Endothelial cell of umbilical vein (primary cell): ENCODE measurements around the gene WDR45. TPM values are rescaled to one million over a fixed set of nuclear protein-coding genes. Genes with fewer than 3 reads are reported as not detected.

ENCODE experiments used
- BruUV-seq: library from RNA; stranded (reverse); fragments of 400-500 nt; replicated peaks from 2 replicates; lab custom pipeline; 2021; lab: Mats Ljungman, UMichigan
- CTCF ChIA-PET: fragments of 300-600, 350-600 bp; sonication (Branson Sonifier 250); formaldehyde crosslinking; loops from one replicate; lab custom pipeline; 2021; ENCODE audit warnings: antibody characterized with exemption, inconsistent platforms; lab: Charles Lee
- POLR2A ChIA-PET: fragments of 300-600, 350-600 bp; sonication (Branson Sonifier 250); formaldehyde crosslinking; loops from one replicate; lab custom pipeline; 2021; ENCODE audit warnings: antibody characterized with exemption, inconsistent platforms; lab: Charles Lee
- DNase-seq: peaks from one replicate; pipeline ENCODE4 v3.0.0-alpha.2; 2011; ENCODE audit warnings: low read depth, low spot score
- FAIRE-seq: peaks from 2 replicates; lab custom pipeline; 2011; peaks lifted over from hg19 to GRCh38; lab: Jason Lieb, UNC
- H2AFZ ChIP-seq: 2 replicates; pipeline ENCODE4 v1.6.0; 2012; ENCODE audit warnings: low read depth, low read length, control low read depth, inconsistent platforms
- H3K27ac ChIP-seq: 2 replicates; pipeline ENCODE4 v1.5.1; 2011; ENCODE audit warnings: low read depth, mild to moderate bottlenecking, control low read depth, low read length, moderate library complexity; ENCODE audit not compliant: insufficient read depth
- H3K27me3 ChIP-seq, 2 experiments: 2 replicates each; pipeline versions ENCODE4 v1.6.0 to v1.6.1; 2011; ENCODE audit warnings: low read length in 2 of 2, mixed read lengths in 1 of 2; ENCODE audit not compliant: control insufficient read depth in 2 of 2, insufficient read depth in 2 of 2
- H3K36me3 ChIP-seq, 2 experiments: 2 replicates in 1 of 2; 3 replicates in 1 of 2; pipeline ENCODE4 v1.5.1; 2011; ENCODE audit warnings: low read length in 2 of 2, mild to moderate bottlenecking in 1 of 2, moderate library complexity in 1 of 2; ENCODE audit not compliant: control insufficient read depth in 2 of 2, insufficient read depth in 2 of 2; ENCODE audit errors: extremely low read depth in 1 of 2
- H3K4me1 ChIP-seq: 3 replicates; pipeline ENCODE4 v1.5.1; 2011; ENCODE audit warnings: mild to moderate bottlenecking, low read length; ENCODE audit not compliant: control insufficient read depth, insufficient read depth; ENCODE audit errors: extremely low read depth
- H3K4me2 ChIP-seq: 2 replicates; pipeline ENCODE4 v1.6.1; 2011; ENCODE audit warnings: low read length, control low read depth, mixed read lengths; ENCODE audit not compliant: insufficient read depth
- H3K4me3 ChIP-seq, 3 experiments: fragments of 200-600 bp in 1 of 3; sonication (generic), shearing (Covaris generic) in 1 of 3; replicated peaks in 1 of 3; 2 replicates each; pipeline ENCODE4 v1.5.1; 2011 to 2016; ENCODE audit warnings: control low read depth in 3 of 3, low read length in 3 of 3, mild to moderate bottlenecking in 2 of 3, inconsistent platforms in 1 of 3, low read depth in 1 of 3, moderate library complexity in 1 of 3; ENCODE audit not compliant: insufficient read depth in 1 of 3
- H3K79me2 ChIP-seq: 2 replicates; pipeline ENCODE4 v1.6.0; 2012; ENCODE audit warnings: low read length, inconsistent platforms; ENCODE audit not compliant: control insufficient read depth, insufficient read depth
- H3K9ac ChIP-seq: replicated peaks from 2 replicates; pipeline ENCODE3; 2011; ENCODE audit warnings: low read length, control low read depth; ENCODE audit not compliant: insufficient read depth; ENCODE audit errors: extremely low read depth
- H3K9me1 ChIP-seq: replicated peaks from 3 replicates; pipeline ENCODE4 v1.6.0; 2011; ENCODE audit warnings: mild to moderate bottlenecking, low read length; ENCODE audit not compliant: control insufficient read depth, insufficient read depth; ENCODE audit errors: extremely low read depth
- H3K9me3 ChIP-seq: replicated peaks from 2 replicates; pipeline ENCODE4 v1.5.1; 2012; ENCODE audit warnings: low read length, inconsistent platforms; ENCODE audit not compliant: control insufficient read depth, insufficient read depth
- H4K20me1 ChIP-seq: replicated peaks from 2 replicates; pipeline ENCODE3; 2011; ENCODE audit warnings: mild to moderate bottlenecking, low read length; ENCODE audit not compliant: control insufficient read depth, insufficient read depth; ENCODE audit errors: extremely low read depth
- CTCF ChIP-seq, 2 donors: IDR thresholded peaks; 1 replicate in 1 of 2; 2 replicates in 1 of 2; pipeline ENCODE4 v1.5.1; 2011; ENCODE audit warnings: low read length in 2 of 2, mild to moderate bottlenecking in 2 of 2, moderate library complexity in 2 of 2, control low read depth in 1 of 2, inconsistent platforms in 1 of 2, low read depth in 1 of 2; ENCODE audit not compliant: insufficient read depth in 1 of 2; ENCODE audit errors: extremely low read depth in 1 of 2
- EZH2 ChIP-seq: IDR thresholded peaks from 2 replicates; pipeline ENCODE4 v1.6.1; 2012; ENCODE audit warnings: borderline replicate concordance, low read depth, mild to moderate bottlenecking, moderate library complexity, low read length, inconsistent platforms; ENCODE audit not compliant: severe bottlenecking
- FOS ChIP-seq: IDR thresholded peaks from 2 replicates; pipeline ENCODE4 v1.6.1; 2011; ENCODE audit warnings: mild to moderate bottlenecking, low read length, moderate library complexity, borderline replicate concordance; ENCODE audit not compliant: insufficient read depth
- GATA2 ChIP-seq: IDR thresholded peaks from 2 replicates; pipeline ENCODE4 v1.7.0; 2011; ENCODE audit warnings: low read depth, mild to moderate bottlenecking, moderate library complexity, mixed read lengths, low read length; ENCODE audit not compliant: insufficient read length, insufficient read depth
- JUN ChIP-seq: IDR thresholded peaks from 2 replicates; pipeline ENCODE4 v1.6.1; 2011; ENCODE audit warnings: borderline replicate concordance, low read depth; ENCODE audit not compliant: insufficient read length, insufficient read depth
- MAX ChIP-seq: IDR thresholded peaks from 2 replicates; pipeline ENCODE4 v1.6.1; 2011; ENCODE audit not compliant: insufficient read depth, insufficient read length
- MYC ChIP-seq: IDR thresholded peaks from one replicate; pipeline ENCODE4 v1.6.1; 2011; ENCODE audit warnings: mild to moderate bottlenecking, low read depth, low read length
- POLR2A ChIP-seq: IDR thresholded peaks from 2 replicates; pipeline ENCODE4 v1.6.1; 2012; ENCODE audit warnings: low read depth, mild to moderate bottlenecking, control low read depth, low read length
- POLR2AphosphoS5 ChIP-seq: IDR thresholded peaks from 2 replicates; pipeline ENCODE4 v1.6.1; 2012; ENCODE audit warnings: low read depth, mild to moderate bottlenecking, control low read depth, low read length, moderate library complexity; ENCODE audit not compliant: insufficient read depth
- dilution Hi-C: fragments of 300-500 bp; cut with MboI; formaldehyde crosslinking; loops from one replicate; pipeline ENCODE4 v1.15.0; 2019; ENCODE audit warnings: low sequenced_read_pairs; ENCODE audit not compliant: extremely low pct_ligation_motif_present
- intact Hi-C: fragments of 100-400 bp; cut with micrococcal nuclease; formaldehyde crosslinking; loops from one replicate; pipeline ENCODE4 v1.10.0; 2022
- polyA plus RNA-seq, 4 experiments: library from polyadenylated mRNA; depleted of rRNA in 3 of 4; stranded (reverse) in 3 of 4; unstranded in 1 of 4; fragments of >200 nt; gene quantifications; 2 replicates each; pipeline versions ENCODE4 v1.2.1 to v1.2.3, GENCODE V29; 2011 to 2012; ENCODE audit warnings: missing spikeins in 1 of 4
- total RNA-seq: library from RNA; stranded (reverse); gene quantifications from 2 replicates; pipeline ENCODE4 v1.2.3, GENCODE V29; 2021

Gene WDR45
- total and polyA plus RNA-seq, 2 donors (not counting 3 experiments of a cell fraction or from before 2014, with no cell fraction given), result 32.2 to 70.4 TPM

- H3K9me1 ChIP-seq, result no peaks in the 10 kb centered on the region
- TF ChIP-seq POLR2A (no peak), FOS (no peak), POLR2AphosphoS5 (no peak), EZH2 (no peak), MYC (no peak), GATA2 (no peak), CTCF (IDR thresholded peaks at IDR 0.05; ENCODE audit: extremely low read depth in 1 of 2, insufficient read depth in 1 of 2, low read depth in 1 of 2, low read length in 2 of 2) (no peak), JUN (no peak), MAX (no peak)
- DNase-seq (no peak), FAIRE-seq (no peak)
- intact Hi-C loops, result no loop called here
- no peaks in the 10 kb centered on the region for H4K20me1 ChIP-seq
- dilution Hi-C loops, result no loop called here
- H2AFZ ChIP-seq, result no peak overlapping the region
- no peak overlapping the region for H3K27ac ChIP-seq
- peaks cover 0 to 2% of the 10 kb centered on the region in 2 experiments for H3K36me3 ChIP-seq
- H3K79me2 ChIP-seq, result no peaks in the 10 kb centered on the region
- peaks cover 8% of the 10 kb centered on the region for H3K4me1 ChIP-seq
- H3K9me3 ChIP-seq, result no peaks in the 10 kb centered on the region
- CTCF ChIA-PET, result interaction anchor here (1.6 kb wide), 1 partner anchor 18 kb away, joined by 5 read pairs; the partner anchor contains the start of gene TFE3
- H3K4me3 ChIP-seq, result no peak overlapping the region
- H3K9ac ChIP-seq, result no peak overlapping the region
- H3K4me2 ChIP-seq, result no peak overlapping the region
- POLR2A ChIA-PET, result no interaction called here
- BruUV-seq, result no TSS peak
- no peaks in the 10 kb centered on the region for H3K27me3 ChIP-seq
Observed at GRCh38 chrX:49061916-49062315, 17.8 kb downstream of the WDR45 start.
